Loucy (cell line): ENCODE data around the gene LZTS3.

ENCODE experiments used
- H2AFZ ChIP-seq: fragments of 200-600 bp; sonication (generic); 2 replicates; pipeline ENCODE4 v1.6.0; 2016; ENCODE audit warnings: antibody characterized with exemption, mild to moderate bottlenecking, low read length, moderate library complexity
- H3F3A ChIP-seq: fragments of 200-600 bp; 2 replicates; pipeline ENCODE4 v1.6.0; 2016; ENCODE audit warnings: antibody characterized with exemption, low read depth, mild to moderate bottlenecking
- H3K27me3 ChIP-seq: fragments of 200-600 bp; sonication (generic); 2 replicates; pipeline ENCODE4 v1.6.1; 2014; ENCODE audit warnings: low read length, mild to moderate bottlenecking; ENCODE audit not compliant: insufficient read depth, poor library complexity, severe bottlenecking
- H3K36me3 ChIP-seq: fragments of 200-600 bp; sonication (generic); 2 replicates; pipeline ENCODE4 v1.6.1; 2016; ENCODE audit warnings: low read length; ENCODE audit not compliant: insufficient read depth
- H3K4me1 ChIP-seq: fragments of 200-600 bp; sonication (generic); 2 replicates; pipeline ENCODE4 v1.5.1; 2014; ENCODE audit warnings: low read length, mild to moderate bottlenecking; ENCODE audit not compliant: insufficient read depth, poor library complexity, severe bottlenecking
- H3K4me2 ChIP-seq: fragments of 200-600 bp; sonication (generic); 2 replicates; pipeline ENCODE4 v1.6.0; 2014; ENCODE audit warnings: antibody characterized with exemption, low read length, low read depth, mild to moderate bottlenecking; ENCODE audit not compliant: poor library complexity, severe bottlenecking
- H3K4me3 ChIP-seq: fragments of 200-600 bp; sonication (generic); 2 replicates; pipeline ENCODE4 v1.5.1; 2014; ENCODE audit warnings: low read length, mild to moderate bottlenecking, mixed read lengths; ENCODE audit not compliant: poor library complexity, severe bottlenecking
- H3K79me2 ChIP-seq: fragments of 200-600 bp; sonication (generic); 2 replicates; pipeline ENCODE4 v1.6.1; 2014; ENCODE audit warnings: low read length; ENCODE audit not compliant: insufficient read depth
- H3K9ac ChIP-seq: fragments of 200-600 bp; sonication (generic); 2 replicates; pipeline ENCODE4 v1.6.0; 2014; ENCODE audit warnings: mild to moderate bottlenecking, low read depth, low read length, moderate library complexity; ENCODE audit not compliant: poor library complexity, severe bottlenecking
- H3K9me2 ChIP-seq: fragments of 200-600 bp; sonication (generic); replicated peaks from 2 replicates; pipeline ENCODE4 v1.6.1; 2016; ENCODE audit warnings: low read depth, low read length, mixed read lengths
- H3K9me3 ChIP-seq: fragments of 200-600 bp; sonication (generic); 2 replicates; pipeline ENCODE4 v1.6.1; 2014; ENCODE audit warnings: mild to moderate bottlenecking, antibody characterized with exemption, low read length, low read depth; ENCODE audit not compliant: insufficient read depth
- H4K20me1 ChIP-seq: fragments of 200-600 bp; sonication (generic); 2 replicates; pipeline ENCODE4 v1.6.0; 2014; ENCODE audit warnings: antibody characterized with exemption, low read length, mild to moderate bottlenecking; ENCODE audit not compliant: insufficient read depth, poor library complexity, severe bottlenecking
- CTCF ChIP-seq: fragments of 200-600 bp; sonication (generic); conservative IDR thresholded peaks from 2 replicates; pipeline ENCODE4 v1.5.1; 2014; ENCODE audit warnings: mild to moderate bottlenecking, antibody characterized with exemption, low read length
- EZH2phosphoT487 ChIP-seq: fragments of 200-600 bp; IDR thresholded peaks from 2 replicates; pipeline ENCODE4 v1.6.1; 2018; ENCODE audit warnings: antibody characterized with exemption, mild to moderate bottlenecking, moderate library complexity, borderline replicate concordance

LZTS3 gene

GRCh38 chr20:3166913-3167342 is 6.4 kb downstream of the LZTS3 start:
- no peak for TF ChIP-seq CTCF
- TF ChIP-seq EZH2phosphoT487 = no peak
- H3K9me3 ChIP-seq = no peaks in the 10 kb centered on the region
- H3K79me2 ChIP-seq = no peaks in the 10 kb centered on the region
- H4K20me1 ChIP-seq = no peaks in the 10 kb centered on the region
- H3F3A ChIP-seq = no peaks in the 10 kb centered on the region
- no peak overlapping the region for H3K4me2 ChIP-seq
- no peak overlapping the region for H3K9ac ChIP-seq
- H3K36me3 ChIP-seq = no peaks in the 10 kb centered on the region
- no peaks in the 10 kb centered on the region for H3K27me3 ChIP-seq
- no peak overlapping the region for H3K4me3 ChIP-seq
- H2AFZ ChIP-seq = no peak overlapping the region
- H3K4me1 ChIP-seq = no peaks in the 10 kb centered on the region
- no peaks in the 10 kb centered on the region for H3K9me2 ChIP-seq

GRCh38 chr20:3166338-3166912 is 6.9 kb downstream of the LZTS3 start:
- Histone ChIP-seq H3K9ac (no peak overlapping the region), H3K9me3 (no peaks in the 10 kb centered on the region), H4K20me1 (no peaks in the 10 kb centered on the region), H3F3A (no peaks in the 10 kb centered on the region), H3K36me3 (no peaks in the 10 kb centered on the region), H3K27me3 (no peaks in the 10 kb centered on the region), H3K4me3 (no peak overlapping the region), H2AFZ (no peak overlapping the region), H3K9me2 (no peaks in the 10 kb centered on the region), H3K4me1 (no peaks in the 10 kb centered on the region), H3K4me2 (no peak overlapping the region), H3K79me2 (no peaks in the 10 kb centered on the region)
- TF ChIP-seq EZH2phosphoT487 (no peak), CTCF (no peak)

GRCh38 chr20:3165473-3166337 is 7.6 kb downstream of the LZTS3 start:
- Histone ChIP-seq H3K36me3 (no peaks in the 10 kb centered on the region), H3K4me3 (no peak overlapping the region), H3F3A (no peaks in the 10 kb centered on the region), H3K79me2 (no peaks in the 10 kb centered on the region), H4K20me1 (no peaks in the 10 kb centered on the region), H3K9ac (no peak overlapping the region), H3K9me2 (no peaks in the 10 kb centered on the region), H2AFZ (no peak overlapping the region), H3K9me3 (no peaks in the 10 kb centered on the region), H3K4me1 (no peaks in the 10 kb centered on the region), H3K4me2 (no peak overlapping the region), H3K27me3 (no peaks in the 10 kb centered on the region)
- TF ChIP-seq EZH2phosphoT487 (no peak), CTCF (no peak)
